ENCODE measurements around the gene PDCD1LG2.

Gene PDCD1LG2

GRCh38 chr9:5514617-5515260, 4.4 kb downstream of the PDCD1LG2 start:
- Histone ChIP-seq H2BK5ac (ENCODE audit: low read length) (no peak overlapping the region), H3K4ac (ENCODE audit: low read length) (no peak overlapping the region), H3K14ac (ENCODE audit: low read length) (no peak overlapping the region), H2AK5ac (ENCODE audit: low read depth, low read length) (no peak overlapping the region), H2AFZ (ENCODE audit: low read length) (no peak overlapping the region), H3K9ac (ENCODE audit: low read depth, low read length, poor library complexity) (no peak overlapping the region), H4K8ac (ENCODE audit: low read depth, low read length) (no peak overlapping the region), H3K27me3 (ENCODE audit: control insufficient read depth in 3 of 3, insufficient read depth in 3 of 3, low read depth in 1 of 3, low read length in 3 of 3) (no peaks in the 10 kb centered on the region), H2BK120ac (ENCODE audit: low read depth, low read length) (no peak overlapping the region), H2BK15ac (ENCODE audit: low read length) (no peak overlapping the region), H3K79me1 (ENCODE audit: low read depth, low read length) (no peaks in the 10 kb centered on the region), H3K4me3 (ENCODE audit: low read length in 2 of 2) (no peak overlapping the region), H3K4me2 (ENCODE audit: insufficient read depth, low read length, poor library complexity, severe bottlenecking) (no peak overlapping the region), H3K18ac (ENCODE audit: low read length) (no peak overlapping the region), H2BK12ac (ENCODE audit: low read length) (no peak overlapping the region), H3K23ac (ENCODE audit: low read depth, low read length, poor library complexity) (no peak overlapping the region), H3K36me3 (replicated peaks in 1 of 2; ENCODE audit: control insufficient read depth in 2 of 2, insufficient read depth in 2 of 2, low read length in 2 of 2) (no peaks in the 10 kb centered on the region), H3K27ac (replicated peaks; ENCODE audit: low read length) (no peak overlapping the region), H3K9me3 (replicated peaks in 1 of 2; ENCODE audit: control insufficient read depth in 2 of 2, insufficient read depth in 1 of 2, low read depth in 1 of 2, low read length in 2 of 2) (peaks cover 0 to 2% of the 10 kb centered on the region in 2 donors), H4K91ac (ENCODE audit: low read depth, low read length, poor library complexity) (no peak overlapping the region), H3K4me1 (ENCODE audit: control insufficient read depth in 2 of 2, insufficient read depth in 1 of 2, low read depth in 1 of 2, low read length in 2 of 2) (peaks cover 0 to 3% of the 10 kb centered on the region in 2 donors)
- no CpG with 5 or more reads among the region's 6 CpGs for WGBS, 2 donors (ENCODE audit: extremely low coverage in 2 of 2, insufficient read length in 2 of 2, insufficient replicate concordance in 1 of 2)
- DNase-seq (ENCODE audit: low spot score): no peak

GRCh38 chr9:5515261-5515650, 4.9 kb downstream of the PDCD1LG2 start:
- no peak overlapping the region for H3K27ac ChIP-seq (replicated peaks; ENCODE audit: low read length)
- peaks cover 0 to 2% of the 10 kb centered on the region in 2 donors for H3K9me3 ChIP-seq (replicated peaks in 1 of 2; ENCODE audit: control insufficient read depth in 2 of 2, insufficient read depth in 1 of 2, low read depth in 1 of 2, low read length in 2 of 2)
- H3K4me2 ChIP-seq (ENCODE audit: insufficient read depth, low read length, poor library complexity, severe bottlenecking): no peak overlapping the region
- no peak overlapping the region for H3K4ac ChIP-seq (ENCODE audit: low read length)
- H2BK5ac ChIP-seq (ENCODE audit: low read length): no peak overlapping the region
- H2AFZ ChIP-seq (ENCODE audit: low read length): no peak overlapping the region
- no peak overlapping the region for H2BK15ac ChIP-seq (ENCODE audit: low read length)
- H4K8ac ChIP-seq (ENCODE audit: low read depth, low read length): no peak overlapping the region
- no peak for DNase-seq (ENCODE audit: low spot score)
- H3K79me1 ChIP-seq (ENCODE audit: low read depth, low read length): no peaks in the 10 kb centered on the region
- peaks cover 0 to 3% of the 10 kb centered on the region in 2 donors for H3K4me1 ChIP-seq (ENCODE audit: control insufficient read depth in 2 of 2, insufficient read depth in 1 of 2, low read depth in 1 of 2, low read length in 2 of 2)
- H2BK120ac ChIP-seq (ENCODE audit: low read depth, low read length): no peak overlapping the region
- no peak overlapping the region for H4K91ac ChIP-seq (ENCODE audit: low read depth, low read length, poor library complexity)
- no CpG with 5 or more reads among the region's 4 CpGs for WGBS, 2 donors (ENCODE audit: extremely low coverage in 2 of 2, insufficient read length in 2 of 2, insufficient replicate concordance in 1 of 2)
- no peak overlapping the region for H3K18ac ChIP-seq (ENCODE audit: low read length)
- H3K23ac ChIP-seq (ENCODE audit: low read depth, low read length, poor library complexity): no peak overlapping the region
- no peak overlapping the region for H3K14ac ChIP-seq (ENCODE audit: low read length)
- H2BK12ac ChIP-seq (ENCODE audit: low read length): no peak overlapping the region
- H3K36me3 ChIP-seq (replicated peaks in 1 of 2; ENCODE audit: control insufficient read depth in 2 of 2, insufficient read depth in 2 of 2, low read length in 2 of 2): no peaks in the 10 kb centered on the region
- no peak overlapping the region for H2AK5ac ChIP-seq (ENCODE audit: low read depth, low read length)
- H3K9ac ChIP-seq (ENCODE audit: low read depth, low read length, poor library complexity): no peak overlapping the region
- no peak overlapping the region for H3K4me3 ChIP-seq (ENCODE audit: low read length in 2 of 2)
- no peaks in the 10 kb centered on the region for H3K27me3 ChIP-seq (ENCODE audit: control insufficient read depth in 3 of 3, insufficient read depth in 3 of 3, low read depth in 1 of 3, low read length in 3 of 3)

GRCh38 chr9:5516453-5517220, 6.3 kb downstream of the PDCD1LG2 start:
- Histone ChIP-seq H3K18ac (ENCODE audit: low read length) (peak overlapping the region; percentile 54), H2AFZ (ENCODE audit: low read length) (no peak overlapping the region), H4K91ac (ENCODE audit: low read depth, low read length, poor library complexity) (no peak overlapping the region), H3K4me1 (ENCODE audit: control insufficient read depth in 2 of 2, insufficient read depth in 1 of 2, low read depth in 1 of 2, low read length in 2 of 2) (peaks cover 0 to 1% of the 10 kb centered on the region in 2 donors), H3K27me3 (ENCODE audit: control insufficient read depth in 3 of 3, insufficient read depth in 3 of 3, low read depth in 1 of 3, low read length in 3 of 3) (no peaks in the 10 kb centered on the region), H3K9ac (ENCODE audit: low read depth, low read length, poor library complexity) (no peak overlapping the region), H3K27ac (replicated peaks; ENCODE audit: low read length) (no peak overlapping the region), H2BK120ac (ENCODE audit: low read depth, low read length) (no peak overlapping the region), H4K8ac (ENCODE audit: low read depth, low read length) (no peak overlapping the region), H3K36me3 (replicated peaks in 1 of 2; ENCODE audit: control insufficient read depth in 2 of 2, insufficient read depth in 2 of 2, low read length in 2 of 2) (no peaks in the 10 kb centered on the region), H2AK5ac (ENCODE audit: low read depth, low read length) (no peak overlapping the region), H3K4me2 (ENCODE audit: insufficient read depth, low read length, poor library complexity, severe bottlenecking) (no peak overlapping the region), H3K9me3 (replicated peaks in 1 of 2; ENCODE audit: control insufficient read depth in 2 of 2, insufficient read depth in 1 of 2, low read depth in 1 of 2, low read length in 2 of 2) (peaks cover 0 to 2% of the 10 kb centered on the region in 2 donors), H3K4me3 (ENCODE audit: low read length in 2 of 2) (no peak overlapping the region), H3K79me1 (ENCODE audit: low read depth, low read length) (no peaks in the 10 kb centered on the region), H3K4ac (ENCODE audit: low read length) (no peak overlapping the region), H2BK5ac (ENCODE audit: low read length) (no peak overlapping the region), H2BK15ac (ENCODE audit: low read length) (peak overlapping the region; percentile 38), H3K14ac (ENCODE audit: low read length) (peak overlapping the region; percentile 48), H3K23ac (ENCODE audit: low read depth, low read length, poor library complexity) (peak overlapping the region; percentile 40), H2BK12ac (ENCODE audit: low read length) (no peak overlapping the region)
- no CpG with 5 or more reads among the region's 10 CpGs for WGBS, 2 donors (ENCODE audit: extremely low coverage in 2 of 2, insufficient read length in 2 of 2, insufficient replicate concordance in 1 of 2)
- DNase-seq (ENCODE audit: low spot score): no peak

GRCh38 chr9:5518171-5518936, 8.0 kb downstream of the PDCD1LG2 start:
- H3K4me3 ChIP-seq (ENCODE audit: low read length in 2 of 2): no peak overlapping the region
- H2BK5ac ChIP-seq (ENCODE audit: low read length): no peak overlapping the region
- no peaks in the 10 kb centered on the region for H3K27me3 ChIP-seq (ENCODE audit: control insufficient read depth in 3 of 3, insufficient read depth in 3 of 3, low read depth in 1 of 3, low read length in 3 of 3)
- H3K23ac ChIP-seq (ENCODE audit: low read depth, low read length, poor library complexity): no peak overlapping the region
- H4K91ac ChIP-seq (ENCODE audit: low read depth, low read length, poor library complexity): no peak overlapping the region
- no peak overlapping the region for H3K9ac ChIP-seq (ENCODE audit: low read depth, low read length, poor library complexity)
- H3K18ac ChIP-seq (ENCODE audit: low read length): no peak overlapping the region
- no CpG with 5 or more reads among the region's 2 CpGs for WGBS, 2 donors (ENCODE audit: extremely low coverage in 2 of 2, insufficient read length in 2 of 2, insufficient replicate concordance in 1 of 2)
- H2AFZ ChIP-seq (ENCODE audit: low read length): no peak overlapping the region
- no peak overlapping the region for H2BK12ac ChIP-seq (ENCODE audit: low read length)
- H3K27ac ChIP-seq (replicated peaks; ENCODE audit: low read length): no peak overlapping the region
- peaks cover 0 to 2% of the 10 kb centered on the region in 2 donors for H3K9me3 ChIP-seq (replicated peaks in 1 of 2; ENCODE audit: control insufficient read depth in 2 of 2, insufficient read depth in 1 of 2, low read depth in 1 of 2, low read length in 2 of 2)
- no peak overlapping the region for H2BK120ac ChIP-seq (ENCODE audit: low read depth, low read length)
- no peak overlapping the region for H3K4ac ChIP-seq (ENCODE audit: low read length)
- no peak overlapping the region for H3K14ac ChIP-seq (ENCODE audit: low read length)
- DNase-seq (ENCODE audit: low spot score): no peak
- H3K36me3 ChIP-seq (replicated peaks in 1 of 2; ENCODE audit: control insufficient read depth in 2 of 2, insufficient read depth in 2 of 2, low read length in 2 of 2): no peaks in the 10 kb centered on the region
- H3K4me1 ChIP-seq (ENCODE audit: control insufficient read depth in 2 of 2, insufficient read depth in 1 of 2, low read depth in 1 of 2, low read length in 2 of 2): peaks cover 0 to 1% of the 10 kb centered on the region in 2 donors
- no peaks in the 10 kb centered on the region for H3K79me1 ChIP-seq (ENCODE audit: low read depth, low read length)
- H3K4me2 ChIP-seq (ENCODE audit: insufficient read depth, low read length, poor library complexity, severe bottlenecking): no peak overlapping the region
- no peak overlapping the region for H2BK15ac ChIP-seq (ENCODE audit: low read length)
- H4K8ac ChIP-seq (ENCODE audit: low read depth, low read length): no peak overlapping the region
- no peak overlapping the region for H2AK5ac ChIP-seq (ENCODE audit: low read depth, low read length)

Data from neuronal stem cell (in vitro differentiated cells).